CD4-positive, alpha-beta T cell treated with Interleukin-21 for 1 hour (primary cell): ENCODE results near the gene RHBDL3.

Source experiments
- DNase-seq: peaks from one replicate; pipeline ENCODE4 v3.0.0-alpha.2; 2020

The RHBDL3 gene

GRCh38 chr17:32266389-32267301, 1.0 kb downstream of the RHBDL3 start:
- no peak for DNase-seq

DNA sequence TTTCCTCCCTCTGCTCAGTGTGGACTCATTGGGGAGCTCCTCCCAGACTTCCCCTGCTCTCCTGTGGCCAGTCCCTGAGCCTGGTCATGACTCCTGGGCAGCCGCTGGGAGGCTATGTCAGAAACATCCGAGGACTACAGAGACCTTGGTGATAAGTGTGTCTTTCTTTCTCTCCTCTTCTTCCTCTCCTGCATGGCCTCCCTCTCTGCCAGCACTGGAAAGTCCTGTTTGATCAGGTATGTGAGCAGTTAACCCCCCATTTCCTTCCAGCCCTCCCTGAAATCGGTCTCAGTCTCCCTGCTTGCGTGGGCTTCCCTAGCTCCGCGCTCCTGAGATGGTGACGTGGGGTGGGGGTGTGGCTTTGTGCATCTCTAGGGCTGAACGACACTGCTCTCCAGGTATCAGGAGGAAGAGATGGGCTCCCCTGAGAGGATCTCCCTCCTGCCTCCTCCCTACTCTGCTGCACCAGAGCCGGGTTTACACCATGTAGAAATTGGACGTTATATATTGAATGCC, 2.1 kb downstream of the RHBDL3 start:
- peak; percentile 12 for DNase-seq

DNA sequence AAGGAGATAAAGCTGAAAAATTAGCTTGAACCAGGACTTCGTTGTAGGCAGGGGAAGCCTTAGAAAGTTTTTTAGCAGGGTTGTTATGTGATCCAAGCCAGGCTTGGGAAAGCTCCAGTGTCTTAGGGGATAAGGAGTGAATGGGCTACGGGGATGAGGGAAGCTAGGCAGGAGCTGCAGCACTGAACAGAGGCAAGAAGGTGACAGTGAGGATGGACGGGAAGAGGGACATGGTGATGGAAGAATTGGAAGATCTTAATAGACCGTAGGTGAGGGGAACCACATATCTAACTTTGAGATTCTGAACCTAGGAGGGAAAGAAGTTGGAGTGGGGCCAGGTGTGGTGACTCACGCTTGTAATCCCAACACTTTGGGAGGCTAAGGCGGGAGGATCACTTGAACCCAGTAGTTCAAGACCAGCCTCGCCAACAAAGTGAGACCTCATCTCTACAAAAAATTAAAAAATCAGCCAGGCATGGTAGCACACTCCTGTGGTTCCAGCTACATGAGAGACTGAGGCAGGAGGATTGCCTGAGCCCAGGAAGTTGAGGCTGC, 3.2 kb downstream of the RHBDL3 start:
- no peak for DNase-seq

DNA sequence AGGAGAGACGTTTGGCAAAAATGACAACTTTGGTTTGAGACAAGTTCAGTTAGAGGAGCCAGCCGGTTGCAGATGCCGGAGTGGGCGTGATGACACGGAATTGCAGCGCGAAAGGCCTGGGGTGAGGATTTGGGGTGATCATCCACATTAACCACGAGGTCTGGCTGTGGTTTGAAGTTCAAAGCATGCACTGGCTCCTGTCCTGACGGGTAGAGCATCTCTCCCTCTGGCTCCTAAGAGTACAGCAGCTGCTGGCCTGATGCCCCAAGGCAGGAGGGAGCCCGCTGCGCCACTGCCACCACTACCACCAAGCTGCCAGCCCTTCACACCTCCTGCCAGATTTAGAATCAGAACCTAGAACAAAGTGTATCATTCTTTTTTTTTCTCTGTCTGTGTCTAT, 3.7 kb downstream of the RHBDL3 start:
- DNase-seq, result no peak

- no peak for DNase-seq
Measured at GRCh38 chr17:32271844-32272243, 6.2 kb downstream of the RHBDL3 start.

GRCh38 chr17:32274101-32274500, 8.5 kb downstream of the RHBDL3 start:
- DNase-seq, result no peak

DNA sequence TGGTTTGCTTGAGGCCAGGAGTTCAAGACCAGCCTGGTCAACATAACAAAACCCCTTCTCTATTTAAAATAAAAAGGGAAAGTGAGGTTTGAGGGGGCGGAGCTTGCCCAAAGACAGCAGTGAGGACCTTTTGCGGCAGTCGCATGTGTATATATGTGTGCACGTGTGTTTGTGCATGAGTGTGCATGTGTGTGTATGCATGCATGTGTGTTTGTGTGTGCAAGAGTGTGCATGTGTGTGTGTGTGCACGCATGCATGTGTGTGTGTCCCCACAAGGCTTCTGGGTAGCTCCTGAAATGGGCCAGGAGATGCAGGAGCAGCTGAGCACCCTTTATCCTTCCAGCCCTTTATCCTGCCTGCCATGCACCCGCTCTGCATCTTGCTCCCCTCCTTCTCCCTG, 9.0 kb downstream of the RHBDL3 start:
- DNase-seq, result no peak

- DNase-seq, result no peak
Measured at GRCh38 chr17:32275060-32276042, 9.7 kb downstream of the RHBDL3 start.

DNA sequence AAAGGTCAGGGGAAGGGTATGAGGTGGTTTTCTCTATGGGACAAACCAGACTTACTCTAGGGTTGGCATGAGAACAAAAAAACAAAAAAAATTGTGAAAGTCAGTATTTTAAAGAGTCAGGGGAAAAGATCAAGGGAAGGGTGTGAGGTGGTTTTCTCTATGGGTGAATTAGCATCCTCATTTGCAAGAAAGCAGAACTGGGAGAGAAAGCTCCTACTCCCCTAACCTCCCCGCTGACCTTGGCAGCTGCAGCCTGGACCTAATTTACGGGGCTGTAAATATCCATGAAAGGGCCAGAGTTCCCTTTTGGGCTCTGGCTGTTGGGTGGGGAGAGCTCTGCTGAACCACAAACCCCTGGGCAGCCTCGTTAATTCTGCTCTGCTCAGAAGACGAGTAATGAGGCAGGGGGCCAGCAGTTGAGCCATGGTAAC, 10.6 kb downstream of the RHBDL3 start:
- DNase-seq, result no peak

- DNase-seq, result no peak
Measured at GRCh38 chr17:32277284-32277683, 11.7 kb downstream of the RHBDL3 start.

DNA sequence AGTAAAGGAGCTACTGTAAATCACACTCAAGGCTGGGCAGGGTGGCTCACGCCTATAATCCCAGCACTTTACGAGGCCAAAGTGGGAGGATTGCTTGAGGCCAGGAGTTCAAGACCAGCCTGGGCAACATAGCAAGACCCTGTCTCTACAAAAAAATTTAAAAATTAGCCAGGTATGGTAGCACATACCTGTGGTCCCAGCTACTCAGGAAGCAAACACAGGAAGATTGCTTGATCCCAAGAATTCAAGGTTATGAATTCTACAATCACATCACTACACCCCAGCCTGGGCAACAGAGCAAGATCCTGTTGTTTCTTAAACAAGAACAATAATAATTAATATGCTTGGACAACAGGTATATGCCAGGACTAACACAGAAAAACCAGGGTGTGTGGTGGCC, 13.2 kb downstream of the RHBDL3 start:
- no peak for DNase-seq

DNA sequence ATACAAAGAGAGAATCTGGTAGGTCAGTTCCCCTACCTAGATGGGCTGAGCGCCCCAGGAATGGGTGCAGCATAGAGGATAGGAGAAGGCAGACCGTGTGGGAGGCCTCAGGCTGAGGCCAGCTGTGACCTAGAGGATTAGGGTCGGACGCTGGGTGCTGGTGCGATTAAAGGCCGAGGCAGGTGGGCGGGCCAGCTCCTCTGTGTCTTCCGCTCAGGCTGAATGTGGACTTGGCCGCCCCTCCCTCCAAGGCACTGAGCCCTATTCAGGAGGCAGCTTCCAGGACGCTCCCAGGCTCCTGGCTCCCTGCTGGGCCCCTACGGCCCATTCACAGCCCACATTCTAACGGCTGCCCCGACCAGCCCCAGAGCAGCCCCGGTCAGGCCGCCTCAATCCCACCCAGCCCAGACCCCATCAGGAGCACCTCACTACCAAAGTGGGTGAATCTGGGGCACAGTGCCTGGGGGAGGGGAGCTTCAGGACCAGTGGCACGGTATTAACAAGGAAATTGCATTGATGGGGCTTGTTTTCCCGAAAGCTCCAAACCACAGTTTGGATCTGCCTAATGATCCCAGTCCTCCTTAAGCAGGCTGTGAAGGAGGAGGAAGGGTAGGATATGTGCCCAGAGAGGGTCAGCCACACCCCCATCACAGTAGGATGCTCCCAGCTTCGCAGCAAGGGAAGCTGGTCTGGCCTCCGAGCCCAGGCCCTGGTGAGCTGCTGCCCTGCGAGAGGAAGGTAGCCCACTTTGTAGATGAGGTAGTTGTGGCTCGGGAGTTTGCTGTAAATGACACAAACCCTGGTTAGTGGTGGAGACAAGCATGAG, 14.5 kb downstream of the RHBDL3 start:
- DNase-seq, result no peak

GRCh38 chr17:32281011-32281451, 15.4 kb downstream of the RHBDL3 start:
- DNase-seq, result no peak

DNA sequence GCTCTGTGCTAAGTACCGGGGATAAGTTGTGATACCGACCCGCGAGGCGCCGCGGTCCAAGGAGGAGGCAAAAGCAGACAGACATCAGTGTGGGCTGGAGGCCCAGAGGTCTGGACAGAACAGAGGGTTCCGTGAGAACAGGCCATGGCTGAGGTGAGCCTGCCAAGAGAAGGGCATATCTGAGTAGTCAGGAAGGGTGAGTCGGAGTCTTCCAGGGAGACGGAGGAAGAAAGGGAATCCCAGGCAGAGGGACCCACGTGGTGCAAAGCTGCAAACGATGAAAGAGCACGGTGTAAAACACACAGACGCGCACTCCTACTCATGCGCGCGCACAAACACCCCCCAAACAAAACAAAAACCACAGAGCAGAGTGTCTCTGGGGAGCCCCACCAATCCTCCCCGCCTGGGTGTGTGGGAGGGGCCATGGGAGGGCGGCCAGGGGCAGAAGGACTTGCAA, 18.1 kb downstream of the RHBDL3 start:
- no peak for DNase-seq

DNA sequence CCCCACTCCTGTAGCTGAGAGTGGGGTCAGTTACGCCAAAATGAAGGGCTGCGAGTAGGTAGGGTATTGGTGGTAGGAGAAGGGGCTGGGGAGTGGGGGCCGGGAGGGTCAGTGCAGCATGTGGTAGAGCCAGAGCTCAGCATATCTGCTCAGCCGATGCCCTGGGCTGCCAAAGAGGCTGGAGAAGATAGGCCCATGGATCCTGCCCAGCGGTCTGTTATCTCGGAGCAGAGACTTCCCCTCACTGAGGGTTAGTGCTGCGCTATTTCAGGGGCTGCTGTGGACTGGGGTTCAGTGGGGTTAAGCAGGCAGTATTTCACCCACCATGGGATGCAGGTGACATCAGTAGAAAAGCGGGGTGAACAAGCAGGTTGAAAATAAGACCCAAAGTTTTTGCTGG, 19.7 kb downstream of the RHBDL3 start:
- DNase-seq, result no peak

- DNase-seq, result no peak
Measured at GRCh38 chr17:32285746-32286517, 20.3 kb downstream of the RHBDL3 start.

GRCh38 chr17:32286518-32286900, 20.9 kb downstream of the RHBDL3 start:
- no peak for DNase-seq

DNA sequence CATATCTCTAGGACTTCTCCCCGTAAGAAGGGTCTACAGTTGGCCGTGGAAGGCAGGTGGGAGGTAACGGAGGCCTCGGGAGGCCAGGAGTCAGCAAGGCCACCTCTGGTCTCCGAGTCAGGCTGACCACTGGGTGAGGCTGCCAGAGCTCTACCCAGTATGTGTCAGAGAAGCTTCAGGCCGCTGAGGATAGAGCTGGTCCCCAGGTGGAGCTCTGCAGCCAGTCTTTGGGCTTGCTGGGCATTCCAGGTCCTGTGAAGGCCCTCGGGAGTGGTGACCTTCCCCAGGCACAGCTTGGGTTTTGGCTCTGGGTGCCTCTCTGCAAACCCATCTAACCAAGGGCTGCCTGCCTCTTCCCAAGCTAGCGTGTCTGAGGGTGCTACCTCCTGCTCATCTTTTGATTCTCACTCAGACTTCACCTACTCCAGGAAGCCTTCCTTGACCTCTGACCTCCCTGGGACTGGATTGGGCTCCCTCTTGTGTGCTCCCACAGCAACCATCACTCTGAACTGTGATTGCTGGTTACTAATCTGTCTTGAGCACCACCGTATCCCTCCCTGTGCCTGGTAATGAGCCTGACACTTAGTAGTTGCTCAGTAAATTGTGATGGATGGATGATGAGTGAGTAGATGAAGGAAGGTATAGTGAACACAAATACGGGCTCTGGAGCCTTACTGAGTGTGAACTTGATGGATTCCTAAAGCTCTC, 22.3 kb downstream of the RHBDL3 start:
- no peak for DNase-seq

GRCh38 chr17:32288615-32289014, 23.0 kb downstream of the RHBDL3 start:
- DNase-seq, result no peak

- no peak for DNase-seq
Measured at GRCh38 chr17:32289471-32290070, 23.9 kb downstream of the RHBDL3 start.
